ENCODE data around the gene CCDC149.

CCDC149 gene

DNA sequence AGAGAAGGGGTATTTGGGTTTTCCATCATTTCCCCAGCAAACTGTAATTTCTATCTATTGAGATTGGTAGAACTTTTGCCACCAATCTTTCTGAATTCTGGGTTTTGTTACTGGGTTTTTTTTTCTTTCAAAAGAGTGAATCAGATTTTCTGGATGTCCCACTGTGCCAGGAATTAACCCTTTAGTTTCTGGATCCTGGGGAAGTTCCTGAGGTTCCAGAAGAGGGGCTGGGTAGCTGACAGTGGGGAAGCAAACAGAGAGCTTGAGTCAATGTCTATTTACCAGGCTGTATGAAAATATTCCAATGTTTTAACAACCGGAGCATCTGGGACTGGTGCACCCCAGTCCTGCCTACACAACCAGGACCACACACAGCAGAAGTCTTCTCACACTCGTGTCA is 143.3 kb downstream of the CCDC149 start:
- Histone ChIP-seq H3K4me3 (ENCODE audit: low read depth, low read length) (no peak overlapping the region), H3K9me3 (ENCODE audit: control insufficient read depth, insufficient read depth, low read length) (no peaks in the 10 kb centered on the region), H3K4me1 (ENCODE audit: control insufficient read depth, insufficient read depth, low read length) (peaks cover 8% of the 10 kb centered on the region), H3K36me3 (ENCODE audit: control insufficient read depth, insufficient read depth, low read length) (no peaks in the 10 kb centered on the region), H3K9ac (ENCODE audit: low read depth, low read length) (no peak overlapping the region), H3K27me3 (ENCODE audit: control insufficient read depth, insufficient read depth, low read length) (no peaks in the 10 kb centered on the region)

DNA sequence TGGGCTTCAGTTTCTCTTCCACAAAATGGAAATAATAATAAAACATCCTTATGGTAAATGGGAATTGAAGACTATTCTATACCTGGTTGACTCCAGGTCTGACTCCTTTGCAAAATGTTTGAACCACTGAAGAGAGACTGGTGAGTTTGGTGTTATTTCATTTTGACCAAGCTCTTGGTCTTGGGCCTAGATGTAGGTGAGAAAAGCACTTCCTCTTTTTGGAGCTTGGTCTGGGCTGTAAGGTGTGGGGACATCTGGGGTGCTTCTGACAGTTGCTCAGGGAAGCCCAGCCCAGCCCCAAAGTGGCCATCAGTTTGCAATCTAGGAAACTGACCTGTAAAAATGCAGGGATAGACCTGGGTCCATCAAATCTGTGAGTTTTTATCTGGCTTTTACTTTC is 144.2 kb downstream of the CCDC149 start:
- Histone ChIP-seq H3K27me3 (ENCODE audit: control insufficient read depth, insufficient read depth, low read length) (no peaks in the 10 kb centered on the region), H3K36me3 (ENCODE audit: control insufficient read depth, insufficient read depth, low read length) (no peaks in the 10 kb centered on the region), H3K4me3 (ENCODE audit: low read depth, low read length) (no peak overlapping the region), H3K9ac (ENCODE audit: low read depth, low read length) (no peak overlapping the region), H3K9me3 (ENCODE audit: control insufficient read depth, insufficient read depth, low read length) (no peaks in the 10 kb centered on the region), H3K4me1 (ENCODE audit: control insufficient read depth, insufficient read depth, low read length) (peaks cover 8% of the 10 kb centered on the region)

DNA sequence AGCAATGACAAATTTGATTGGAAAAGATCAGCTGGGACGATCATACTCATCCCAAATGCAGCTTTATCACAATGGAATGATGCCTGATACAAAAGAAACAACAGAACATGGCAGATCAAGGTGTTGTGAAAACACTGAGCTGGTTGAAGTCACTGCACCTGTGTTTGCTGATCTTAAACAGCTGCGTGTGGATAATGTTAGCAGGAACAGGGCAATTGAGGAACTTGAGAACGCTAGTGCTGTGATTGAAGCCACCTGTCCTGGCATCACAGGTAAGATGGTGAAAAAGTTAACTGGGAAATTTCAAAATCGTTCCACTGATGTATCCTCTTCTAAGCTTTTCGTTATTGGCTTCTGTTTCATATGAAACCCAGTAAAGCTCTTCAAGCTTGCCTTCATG is 144.8 kb downstream of the CCDC149 start:
- Histone ChIP-seq H3K4me3 (ENCODE audit: low read depth, low read length) (no peak overlapping the region), H3K4me1 (ENCODE audit: control insufficient read depth, insufficient read depth, low read length) (peaks cover 8% of the 10 kb centered on the region), H3K27me3 (ENCODE audit: control insufficient read depth, insufficient read depth, low read length) (no peaks in the 10 kb centered on the region), H3K9ac (ENCODE audit: low read depth, low read length) (no peak overlapping the region), H3K36me3 (ENCODE audit: control insufficient read depth, insufficient read depth, low read length) (no peaks in the 10 kb centered on the region), H3K9me3 (ENCODE audit: control insufficient read depth, insufficient read depth, low read length) (no peaks in the 10 kb centered on the region)

DNA sequence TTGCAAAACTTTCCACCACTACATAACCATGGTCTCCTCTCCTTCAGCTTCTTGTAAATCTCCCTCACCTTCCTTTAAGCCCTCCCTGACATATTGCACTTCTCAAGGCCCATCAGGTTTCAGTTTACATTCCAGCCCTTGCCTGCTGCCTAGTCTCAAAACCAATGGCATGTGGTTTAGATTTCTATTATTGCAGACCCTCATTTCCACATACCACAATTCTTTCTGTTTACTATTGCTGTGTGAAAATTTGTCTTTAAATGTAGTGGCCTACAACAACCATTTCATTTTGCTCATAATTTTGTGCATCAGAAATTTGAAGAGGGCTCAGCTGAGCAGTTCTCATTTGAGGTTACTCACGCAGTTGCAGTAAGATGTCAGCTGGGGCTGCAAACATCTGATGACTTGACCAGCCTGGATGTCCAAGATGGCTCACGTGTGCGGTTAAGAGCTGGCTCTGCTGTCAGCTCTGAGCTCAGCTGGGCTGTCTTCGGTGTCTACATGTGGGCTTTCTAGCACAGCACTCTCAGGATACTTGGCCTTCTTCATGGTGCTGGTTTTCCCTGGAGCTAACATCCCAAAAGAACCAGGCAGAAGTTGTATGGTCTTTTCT is 147.4 kb downstream of the CCDC149 start:
- Histone ChIP-seq H3K9me3 (ENCODE audit: control insufficient read depth, insufficient read depth, low read length) (no peaks in the 10 kb centered on the region), H3K4me3 (ENCODE audit: low read depth, low read length) (no peak overlapping the region), H3K4me1 (ENCODE audit: control insufficient read depth, insufficient read depth, low read length) (peaks cover 8% of the 10 kb centered on the region), H3K36me3 (ENCODE audit: control insufficient read depth, insufficient read depth, low read length) (no peaks in the 10 kb centered on the region), H3K27me3 (ENCODE audit: control insufficient read depth, insufficient read depth, low read length) (no peaks in the 10 kb centered on the region), H3K9ac (ENCODE audit: low read depth, low read length) (no peak overlapping the region)

DNA sequence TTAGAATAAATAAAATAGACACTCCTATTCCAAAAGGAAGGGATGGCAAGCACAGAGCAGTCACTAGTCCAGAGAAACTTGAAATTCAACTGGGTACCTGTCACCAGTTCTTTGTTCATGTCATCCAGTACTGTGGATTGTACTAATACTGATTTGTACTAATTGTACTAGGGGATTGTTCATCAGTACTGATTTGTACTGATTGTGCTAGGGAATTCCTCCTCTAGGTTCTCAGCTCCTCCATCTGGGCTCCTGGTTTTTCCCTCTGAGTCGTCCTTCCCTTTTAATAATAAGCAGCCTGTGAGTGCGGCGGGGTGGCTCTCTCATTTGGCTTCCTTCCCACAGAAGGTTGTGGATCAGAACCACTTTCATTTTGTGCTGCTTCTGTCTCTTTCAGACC is 148.5 kb downstream of the CCDC149 start:
- Histone ChIP-seq H3K4me3 (ENCODE audit: low read depth, low read length) (no peak overlapping the region), H3K4me1 (ENCODE audit: control insufficient read depth, insufficient read depth, low read length) (peaks cover 3% of the 10 kb centered on the region), H3K27me3 (ENCODE audit: control insufficient read depth, insufficient read depth, low read length) (no peaks in the 10 kb centered on the region), H3K9ac (ENCODE audit: low read depth, low read length) (no peak overlapping the region), H3K36me3 (ENCODE audit: control insufficient read depth, insufficient read depth, low read length) (no peaks in the 10 kb centered on the region), H3K9me3 (ENCODE audit: control insufficient read depth, insufficient read depth, low read length) (no peaks in the 10 kb centered on the region)

DNA sequence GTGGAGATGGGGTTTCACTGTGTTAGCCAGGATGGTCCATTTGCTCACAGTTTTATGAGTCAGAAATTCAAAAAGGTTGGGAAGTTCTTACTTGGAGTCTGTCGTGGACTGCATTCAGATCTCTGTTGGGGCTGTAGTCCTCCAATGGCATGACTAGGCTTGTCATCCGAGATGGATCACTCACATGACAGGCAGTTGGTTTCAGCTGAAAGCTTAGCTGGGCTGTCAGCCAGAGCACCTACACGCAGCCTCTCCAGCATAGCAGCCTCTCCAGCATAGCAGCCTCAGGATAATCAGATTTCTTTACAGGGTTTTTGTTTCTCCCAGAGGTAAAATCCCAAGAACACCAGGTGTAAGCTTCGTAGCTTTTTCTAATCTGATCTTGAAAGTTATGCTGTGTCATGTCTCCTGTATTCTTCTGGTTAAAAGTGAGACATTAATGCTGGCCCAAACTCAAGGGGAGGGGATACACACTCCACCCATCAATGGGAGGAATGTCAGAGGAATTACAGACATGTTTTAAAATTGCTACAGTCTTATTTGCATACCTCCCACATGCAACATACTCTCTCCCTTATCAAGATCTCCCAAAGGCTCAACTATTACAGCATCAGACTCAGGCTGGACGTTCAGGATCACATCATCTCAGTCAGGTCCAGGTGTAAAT is 149.1 kb downstream of the CCDC149 start:
- Histone ChIP-seq H3K36me3 (ENCODE audit: control insufficient read depth, insufficient read depth, low read length) (no peaks in the 10 kb centered on the region), H3K27me3 (ENCODE audit: control insufficient read depth, insufficient read depth, low read length) (no peaks in the 10 kb centered on the region), H3K4me1 (ENCODE audit: control insufficient read depth, insufficient read depth, low read length) (no peaks in the 10 kb centered on the region), H3K4me3 (ENCODE audit: low read depth, low read length) (no peak overlapping the region), H3K9ac (ENCODE audit: low read depth, low read length) (no peak overlapping the region), H3K9me3 (ENCODE audit: control insufficient read depth, insufficient read depth, low read length) (no peaks in the 10 kb centered on the region)
